ENCODE results near the gene SOX30. TPM values are rescaled to one million over a fixed set of nuclear protein-coding genes. Genes with fewer than 3 reads are reported as not detected.

SOX30 gene
- total RNA-seq, 1 donor from 2014 or later = not detected

DNA sequence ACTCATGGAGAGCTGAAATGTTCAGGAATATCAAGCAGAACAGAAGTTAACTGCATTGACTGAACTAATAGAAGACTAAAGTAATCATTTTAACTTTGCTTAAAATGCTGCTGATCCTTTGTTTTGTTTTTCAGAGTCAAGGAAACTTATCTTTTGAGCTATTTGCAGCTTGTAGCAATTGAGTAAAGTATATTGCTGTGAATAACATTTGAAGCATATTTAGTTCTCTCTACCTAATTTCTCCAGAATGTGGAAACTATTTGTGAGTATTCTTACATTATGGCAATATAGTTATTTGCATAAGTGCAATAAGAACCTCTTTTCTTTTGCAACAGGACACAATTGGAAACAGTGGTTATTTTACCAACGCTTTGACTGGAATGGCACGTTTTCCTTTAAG is 5.3 kb upstream of the SOX30 start:
- Mint-ChIP-seq H3K9me3 (ENCODE audit: low read depth) (peaks cover 13% of the 10 kb centered on the region), H3K4me3 (ENCODE audit: unreplicated experiment) (no peak overlapping the region), H3K27me3 (ENCODE audit: low read depth) (no peaks in the 10 kb centered on the region), H3K27ac (ENCODE audit: unreplicated experiment) (no peak overlapping the region), H3K36me3 (ENCODE audit: low read depth) (peaks cover 1% of the 10 kb centered on the region), H3K4me1 (ENCODE audit: low read depth) (no peaks in the 10 kb centered on the region)
- DNase-seq (ENCODE audit: low spot score) = no peak
- TF ChIP-seq, protein P1, sequence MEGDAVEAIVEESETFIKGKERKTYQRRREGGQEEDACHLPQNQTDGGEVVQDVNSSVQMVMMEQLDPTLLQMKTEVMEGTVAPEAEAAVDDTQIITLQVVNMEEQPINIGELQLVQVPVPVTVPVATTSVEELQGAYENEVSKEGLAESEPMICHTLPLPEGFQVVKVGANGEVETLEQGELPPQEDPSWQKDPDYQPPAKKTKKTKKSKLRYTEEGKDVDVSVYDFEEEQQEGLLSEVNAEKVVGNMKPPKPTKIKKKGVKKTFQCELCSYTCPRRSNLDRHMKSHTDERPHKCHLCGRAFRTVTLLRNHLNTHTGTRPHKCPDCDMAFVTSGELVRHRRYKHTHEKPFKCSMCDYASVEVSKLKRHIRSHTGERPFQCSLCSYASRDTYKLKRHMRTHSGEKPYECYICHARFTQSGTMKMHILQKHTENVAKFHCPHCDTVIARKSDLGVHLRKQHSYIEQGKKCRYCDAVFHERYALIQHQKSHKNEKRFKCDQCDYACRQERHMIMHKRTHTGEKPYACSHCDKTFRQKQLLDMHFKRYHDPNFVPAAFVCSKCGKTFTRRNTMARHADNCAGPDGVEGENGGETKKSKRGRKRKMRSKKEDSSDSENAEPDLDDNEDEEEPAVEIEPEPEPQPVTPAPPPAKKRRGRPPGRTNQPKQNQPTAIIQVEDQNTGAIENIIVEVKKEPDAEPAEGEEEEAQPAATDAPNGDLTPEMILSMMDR (IDR thresholded peaks at IDR 0.05) = no peak

- Mint-ChIP-seq H3K27ac (ENCODE audit: unreplicated experiment) (no peak overlapping the region), H3K9me3 (ENCODE audit: low read depth) (peaks cover 10% of the 10 kb centered on the region), H3K36me3 (ENCODE audit: low read depth) (peaks cover 1% of the 10 kb centered on the region), H3K4me3 (ENCODE audit: unreplicated experiment) (no peak overlapping the region), H3K4me1 (ENCODE audit: low read depth) (peaks cover 10% of the 10 kb centered on the region), H3K27me3 (ENCODE audit: low read depth) (no peaks in the 10 kb centered on the region)
- TF ChIP-seq, protein P1 (IDR thresholded peaks at IDR 0.05) = no peak
- DNase-seq (ENCODE audit: low spot score) = no peak
Measured at GRCh38 chr5:157651623-157652376, 438 bp downstream of the SOX30 start.

GRCh38 chr5:157650991-157651611 is 1.1 kb downstream of the SOX30 start:
- H3K27me3 Mint-ChIP-seq (ENCODE audit: low read depth) = no peaks in the 10 kb centered on the region
- peaks cover 1% of the 10 kb centered on the region for H3K36me3 Mint-ChIP-seq (ENCODE audit: low read depth)
- H3K4me3 Mint-ChIP-seq (ENCODE audit: unreplicated experiment) = no peak overlapping the region
- TF ChIP-seq, protein P1 (IDR thresholded peaks at IDR 0.05) = no peak
- no peak for DNase-seq (ENCODE audit: low spot score)
- peaks cover 10% of the 10 kb centered on the region for H3K4me1 Mint-ChIP-seq (ENCODE audit: low read depth)
- no peak overlapping the region for H3K27ac Mint-ChIP-seq (ENCODE audit: unreplicated experiment)
- peaks cover 6% of the 10 kb centered on the region for H3K9me3 Mint-ChIP-seq (ENCODE audit: low read depth)

GRCh38 chr5:157649101-157649500 is 3.1 kb downstream of the SOX30 start:
- Mint-ChIP-seq H3K4me1 (ENCODE audit: low read depth) (peaks cover 10% of the 10 kb centered on the region), H3K27me3 (ENCODE audit: low read depth) (no peaks in the 10 kb centered on the region), H3K27ac (ENCODE audit: unreplicated experiment) (no peak overlapping the region), H3K9me3 (ENCODE audit: low read depth) (peaks cover 6% of the 10 kb centered on the region), H3K4me3 (ENCODE audit: unreplicated experiment) (no peak overlapping the region), H3K36me3 (ENCODE audit: low read depth) (peaks cover 1% of the 10 kb centered on the region)
- no peak for DNase-seq (ENCODE audit: low spot score)
- TF ChIP-seq, protein P1 (IDR thresholded peaks at IDR 0.05) = no peak

- peaks cover 10% of the 10 kb centered on the region for H3K4me1 Mint-ChIP-seq (ENCODE audit: low read depth)
- peaks cover 4% of the 10 kb centered on the region for H3K9me3 Mint-ChIP-seq (ENCODE audit: low read depth)
- no peaks in the 10 kb centered on the region for H3K27me3 Mint-ChIP-seq (ENCODE audit: low read depth)
- H3K27ac Mint-ChIP-seq (ENCODE audit: unreplicated experiment) = no peak overlapping the region
- H3K36me3 Mint-ChIP-seq (ENCODE audit: low read depth) = no peaks in the 10 kb centered on the region
- DNase-seq (ENCODE audit: low spot score) = no peak
- no peak overlapping the region for H3K4me3 Mint-ChIP-seq (ENCODE audit: unreplicated experiment)
- TF ChIP-seq, protein P1 (IDR thresholded peaks at IDR 0.05) = no peak
Measured at GRCh38 chr5:157648275-157648990, 3.8 kb downstream of the SOX30 start.

All from chondrocyte (in vitro differentiated cells).